ENCODE data around the gene PRKAG1. TPM values are rescaled to one million over a fixed set of nuclear protein-coding genes. Genes with fewer than 3 reads are reported as not detected.

The PRKAG1 gene
- polyA plus RNA-seq, 4 donors, result 70.5 to 89.8 (median 77.6) TPM

Other genes starting within 250 kb of the PRKAG1 start
- gene ADCY6, start 229.7 kb downstream of the PRKAG1 start, polyA plus RNA-seq (ENCODE audit: insufficient read length in 4 of 4), result 100 to 1,000 TPM in 2 of 4 donors, 10 to 100 TPM in 2; 74.9 to 114 (median 97.7) TPM
- gene CACNB3, start 200.3 kb downstream of the PRKAG1 start, polyA plus RNA-seq (ENCODE audit: insufficient read length in 4 of 4), result 10 to 100 TPM; 47.8 to 72.5 (median 58.4) TPM
- gene DDX23, start 166.6 kb downstream of the PRKAG1 start, polyA plus RNA-seq (ENCODE audit: insufficient read length in 4 of 4), result 100 to 1,000 TPM in 3 of 4 donors, 10 to 100 TPM in 1; 88.3 to 111 (median 109) TPM
- 1 to 10 TPM; 2.7 to 3.7 (median 3.3) TPM for gene RND1, start 152.9 kb downstream of the PRKAG1 start, polyA plus RNA-seq (ENCODE audit: insufficient read length in 4 of 4)
- 10 to 100 TPM in 3 of 4 donors, 1 to 10 TPM in 1; 9.0 to 22.6 (median 16.1) TPM for gene FKBP11, start 93.3 kb downstream of the PRKAG1 start, polyA plus RNA-seq (ENCODE audit: insufficient read length in 4 of 4)
- 100 to 1,000 TPM; 129 to 147 (median 136) TPM for gene ARF3, start 61.3 kb downstream of the PRKAG1 start, polyA plus RNA-seq (ENCODE audit: insufficient read length in 4 of 4)
- gene WNT10B, start 47.0 kb downstream of the PRKAG1 start, polyA plus RNA-seq (ENCODE audit: insufficient read length in 4 of 4), result under 1 TPM; 0.07 to 0.16 (median 0.08) TPM
- gene WNT1, start 40.5 kb downstream of the PRKAG1 start, polyA plus RNA-seq (ENCODE audit: insufficient read length in 4 of 4), result not detected
- gene DDN, start 19.4 kb downstream of the PRKAG1 start, polyA plus RNA-seq (ENCODE audit: insufficient read length in 4 of 4), result 10 to 100 TPM; 74.2 to 97.8 (median 84.6) TPM
- gene KMT2D, start 42.0 kb upstream of the PRKAG1 start, polyA plus RNA-seq (ENCODE audit: insufficient read length in 4 of 4), result 10 to 100 TPM; 31.8 to 65.9 (median 49.3) TPM
- gene RHEBL1, start 51.2 kb upstream of the PRKAG1 start, polyA plus RNA-seq (ENCODE audit: insufficient read length in 4 of 4), result 1 to 10 TPM; 1.3 to 2.4 (median 1.8) TPM
- under 1 TPM; 0.30 to 0.55 (median 0.50) TPM for gene DHH, start 76.0 kb upstream of the PRKAG1 start, polyA plus RNA-seq (ENCODE audit: insufficient read length in 4 of 4)
- gene LMBR1L, start 92.1 kb upstream of the PRKAG1 start, polyA plus RNA-seq (ENCODE audit: insufficient read length in 4 of 4), result 100 to 1,000 TPM in 1 of 4 donors, 10 to 100 TPM in 3; 57.2 to 103 (median 73.3) TPM
- 1,000 to 10,000 TPM in 3 of 4 donors, 100 to 1,000 TPM in 1; 921 to 1,230 (median 1,081) TPM for gene TUBA1B, start 112.6 kb upstream of the PRKAG1 start, polyA plus RNA-seq (ENCODE audit: insufficient read length in 4 of 4)
- 100 to 1,000 TPM; 357 to 552 (median 456) TPM for gene TUBA1A, start 170.3 kb upstream of the PRKAG1 start, polyA plus RNA-seq (ENCODE audit: insufficient read length in 4 of 4)
- 100 to 1,000 TPM in 3 of 4 donors, 10 to 100 TPM in 1; 95.6 to 152 (median 142) TPM for gene TUBA1C, start 246.3 kb upstream of the PRKAG1 start, polyA plus RNA-seq (ENCODE audit: insufficient read length in 4 of 4)